K562 (cell line): ENCODE results near the gene SHANK1. TPM values are rescaled to one million over a fixed set of nuclear protein-coding genes. Genes with fewer than 3 reads are reported as not detected.

Experiments used
- CAMTA2 ChIP-seq: fragments of 250-450 bp; sonication (Bioruptor Pico); conservative IDR thresholded peaks from 2 replicates; pipeline ENCODE4 v1.5.1; 2022
- CBX3 ChIP-seq, 2 experiments: IDR thresholded peaks; 1 replicate in 1 of 2; 2 replicates in 1 of 2; pipeline ENCODE4 v1.6.1; 2012; ENCODE audit warnings: inconsistent platforms in 2 of 2, low read length in 2 of 2, borderline replicate concordance in 1 of 2, control low read depth in 1 of 2
- CHD1 ChIP-seq: fragments of 200-600 bp; sonication (generic); IDR thresholded peaks from one replicate; pipeline ENCODE4 v1.6.1; 2012; ENCODE audit warnings: mild to moderate bottlenecking, moderate library complexity, low read length, inconsistent platforms
- E2F3 ChIP-seq: fragments of 250-450 bp; sonication (Bioruptor Pico); IDR thresholded peaks from 2 replicates; pipeline ENCODE4 v1.4.0; 2020; ENCODE audit warnings: mild to moderate bottlenecking
- EP300 ChIP-seq: IDR thresholded peaks from 2 replicates; pipeline ENCODE4 v1.6.1; 2012; ENCODE audit warnings: low read length, improper control_type of control experiment
- ETV5 ChIP-seq: sonication (generic); formaldehyde crosslinking; IDR thresholded peaks from 2 replicates; pipeline ENCODE4 v1.4.0; 2020; ENCODE audit warnings: low read depth, mild to moderate bottlenecking, missing genetic modification reagents
- FOXP1 ChIP-seq: sonication (generic); formaldehyde crosslinking; IDR thresholded peaks from 2 replicates; pipeline ENCODE4 v1.8.0; 2022; ENCODE audit warnings: mild to moderate bottlenecking, missing genetic modification reagents
- GATAD2B ChIP-seq: fragments of 450-650 bp; IDR thresholded peaks from 2 replicates; pipeline ENCODE4 v1.6.1; 2017; ENCODE audit warnings: mild to moderate bottlenecking, borderline replicate concordance
- GTF2B ChIP-seq: IDR thresholded peaks from 2 replicates; pipeline ENCODE4 v1.6.1; 2011; ENCODE audit not compliant: insufficient read length; ENCODE audit errors: extremely low read depth
- HDAC3 ChIP-seq: fragments of 450-650 bp; IDR thresholded peaks from 2 replicates; pipeline ENCODE4 v1.6.1; 2018; ENCODE audit warnings: borderline replicate concordance, mild to moderate bottlenecking, moderate library complexity; ENCODE audit not compliant: partially characterized antibody
- HDAC8 ChIP-seq: fragments of 450-650 bp; IDR thresholded peaks from 2 replicates; pipeline ENCODE4 v1.6.1; 2016; ENCODE audit warnings: mild to moderate bottlenecking, missing genetic modification characterization, moderate library complexity, missing compliant biosample characterization
- KAT8 ChIP-seq: fragments of 450-650 bp; IDR thresholded peaks from 2 replicates; pipeline ENCODE4 v1.6.1; 2016; ENCODE audit warnings: low read depth, mild to moderate bottlenecking
- MAZ ChIP-seq, 2 experiments: fragments of 450-650 bp in 1 of 2; sonication (generic) in 1 of 2; formaldehyde crosslinking; IDR thresholded peaks in 1 of 2; conservative IDR thresholded peaks in 1 of 2; 2 replicates each; pipeline versions ENCODE4 v1.4.0 to v1.5.0; 2020; ENCODE audit warnings: mild to moderate bottlenecking in 1 of 2, missing genetic modification reagents in 1 of 2
- POLR2H ChIP-seq: IDR thresholded peaks from 2 replicates; pipeline ENCODE4 v1.6.1; 2016; ENCODE audit warnings: missing genetic modification characterization, low read depth, mild to moderate bottlenecking, control low read depth, missing compliant biosample characterization, moderate library complexity
- PTBP1 ChIP-seq: fragments of 200-400 bp; formaldehyde crosslinking; IDR thresholded peaks from 2 replicates; pipeline ENCODE4 v1.6.1; 2017; ENCODE audit warnings: low read depth, low read length
- RFX7 ChIP-seq: fragments of 250-450 bp; sonication (Bioruptor Pico); IDR thresholded peaks from 2 replicates; pipeline ENCODE4 v1.5.1; 2021; ENCODE audit warnings: mild to moderate bottlenecking
- SMAD1 ChIP-seq: fragments of 150-350 bp; IDR thresholded peaks from 2 replicates; pipeline ENCODE4 v1.6.1; 2014; ENCODE audit warnings: low read length, low read depth; ENCODE audit not compliant: partially characterized antibody
- TAF9B ChIP-seq: fragments of 450-650 bp; IDR thresholded peaks from 2 replicates; pipeline ENCODE4 v1.6.1; 2018; ENCODE audit warnings: mild to moderate bottlenecking; ENCODE audit not compliant: partially characterized antibody
- TRIM24 ChIP-seq, 2 experiments: fragments of 450-650 bp; IDR thresholded peaks; 2 replicates each; pipeline ENCODE4 v1.6.1; 2016
- ZFP1 ChIP-seq: fragments of 450-650 bp; formaldehyde crosslinking; IDR thresholded peaks from 2 replicates; pipeline ENCODE4 v1.4.0; 2020; ENCODE audit warnings: mild to moderate bottlenecking, mixed read lengths
- ZNF134 ChIP-seq: fragments of 250-450 bp; sonication (Bioruptor Pico); conservative IDR thresholded peaks from 2 replicates; pipeline ENCODE4 v1.4.0; 2020
- ZNF75A ChIP-seq: fragments of 450-650 bp; formaldehyde crosslinking; IDR thresholded peaks from 2 replicates; pipeline ENCODE4 v1.4.0; 2020; ENCODE audit warnings: mild to moderate bottlenecking
- ZNF766 ChIP-seq: fragments of 200-800 bp; sonication (Bioruptor generic); conservative IDR thresholded peaks from 2 replicates; pipeline ENCODE4 v1.6.1; 2016; ENCODE audit warnings: missing genetic modification characterization, missing compliant biosample characterization
- ZNF79 ChIP-seq: fragments of 250-450 bp; sonication (Bioruptor Pico); IDR thresholded peaks from 2 replicates; pipeline ENCODE4 v1.4.0; 2020; ENCODE audit warnings: low read depth, mild to moderate bottlenecking, moderate library complexity
- polyA plus RNA-seq, 8 experiments: library from polyadenylated mRNA; depleted of rRNA in 4 of 8; stranded (reverse) in 5 of 8; unstranded in 3 of 8; fragments of >200 nt; fragmentation: Nextera tagmentation in 2 of 8; fragmentation: Illumina TruSeq in 1 of 8; extraction: Ambion mirVana in 2 of 8; extraction: Trizol in 1 of 8; gene quantifications; 2 replicates each; pipeline versions ENCODE4 v1.2.1 to v1.2.3, GENCODE V29; 2011 to 2014; ENCODE audit warnings: inconsistent platforms in 1 of 8, missing spikeins in 1 of 8
- total RNA-seq, 7 experiments: library from RNA; depleted of rRNA in 6 of 7; stranded (reverse); fragments of >200 nt in 6 of 7; fragmentation: Illumina TruSeq in 2 of 7; extraction: Trizol in 2 of 7; gene quantifications; 2 replicates each; pipeline versions ENCODE4 v1.2.1 to v1.2.3, GENCODE V29; 2011 to 2021; ENCODE audit warnings: low replicate concordance in 1 of 7
- TF ChIP-seq, protein P1 (sequence below): fragments of 250-450 bp; sonication (Bioruptor Pico); IDR thresholded peaks from 2 replicates; pipeline ENCODE4 v1.8.0; 2022; ENCODE audit warnings: inconsistent platforms
- TF ChIP-seq, protein P2 (sequence below): fragments of 250-450 bp; sonication (Bioruptor Pico); IDR thresholded peaks from 2 replicates; pipeline ENCODE4 v1.8.0; 2021; ENCODE audit warnings: moderate library complexity, mild to moderate bottlenecking, inconsistent platforms
- TF ChIP-seq, protein P3 (sequence below): fragments of 250-450 bp; sonication (Bioruptor Pico); IDR thresholded peaks from 2 replicates; pipeline ENCODE4 v1.5.0; 2021

Gene SHANK1
- total and polyA plus RNA-seq, 9 of the 15 experiments (the other 6 are each of a cell fraction or from before 2014, with no cell fraction given) = 0.33 to 1.3 (median 0.55) TPM; not detected in 2

DNA sequence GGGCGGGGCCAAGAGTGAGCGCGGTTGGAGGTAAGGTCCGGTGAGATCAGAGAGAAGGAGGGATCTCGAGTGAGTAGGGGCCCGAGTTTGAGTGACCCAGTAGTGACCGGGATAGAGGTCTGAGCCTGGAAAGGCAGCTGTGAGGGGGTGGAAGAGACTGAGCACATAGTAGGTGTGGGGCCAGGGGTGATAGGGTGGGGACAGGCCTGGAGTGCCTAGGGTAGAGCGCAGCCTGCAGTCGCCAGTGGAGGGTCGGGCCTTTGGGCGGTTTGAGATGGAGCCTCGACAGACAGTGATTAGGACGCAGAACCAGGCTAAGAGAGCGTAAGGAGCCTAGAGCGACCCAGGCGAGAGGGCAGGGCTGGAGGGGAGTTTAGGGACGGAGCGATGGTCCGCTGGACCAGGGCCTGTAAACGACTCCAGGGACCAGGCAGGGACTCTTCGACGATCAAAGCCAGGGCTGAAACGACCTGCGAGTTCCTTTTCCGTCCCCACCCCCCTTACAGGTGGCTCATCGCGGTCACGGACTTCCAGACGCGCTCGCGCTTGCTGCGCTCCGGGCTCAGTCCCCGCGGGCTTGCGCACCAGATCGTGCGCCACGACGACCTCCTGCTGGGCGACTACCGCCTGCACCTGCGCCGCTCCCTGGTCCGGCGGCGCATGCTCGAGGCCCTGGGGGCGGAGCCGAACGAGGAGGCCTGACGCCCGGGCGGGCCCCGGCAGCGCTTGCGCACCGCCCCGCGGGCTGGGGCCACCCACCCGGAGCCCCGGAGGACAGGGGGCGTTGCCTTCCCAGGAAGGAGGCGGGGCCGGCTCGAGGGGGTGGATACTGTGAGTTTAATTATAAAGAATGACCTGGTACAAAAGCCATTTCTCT lies 60.9 kb downstream of the SHANK1 start (continued):
- TF ChIP-seq FOXP1 (peak; percentile 93), KAT8 (no peak), ZNF134 (CRISPR knock-in tag) (no peak), HDAC8 (tag) (no peak), ZNF79 (no peak), E2F3 (CRISPR knock-in tag) (no peak), GATAD2B (no peak), CHD1 (peak; percentile 93), EP300 (no peak; the same call in 1 of the 2 replicates), GTF2B (no peak), ZNF766 (CRISPR knock-in tag) (no peak), ETV5 (CRISPR knock-in tag) (no peak; the same call in 1 of the 2 replicates), HDAC3 (no peak), PTBP1 (no peak), SMAD1 (peak; percentile 81), MAZ (CRISPR knock-in tag; conservative IDR thresholded peaks at IDR 0.05 in 1 of 2, IDR thresholded peaks at IDR 0.05 in 1 of 2) (peak; percentile 64; a peak in 3 of 4 replicates), POLR2H (tag) (peak; percentile 79), ZNF75A (CRISPR knock-in tag) (no peak), TAF9B (peak; percentile 77), ZFP1 (CRISPR knock-in tag) (0 out of 2 replicates have a peak, but pooled peaks have one; percentile 26), CBX3 (IDR thresholded peaks at IDR 0.05; ENCODE audit: borderline replicate concordance in 1 of 2, low read length in 2 of 2) (peak in 1 of 2 experiments; percentile 81; a peak in 2 of 3 replicates), RFX7 (CRISPR knock-in tag) (peak; percentile 52; the same call in 1 of the 2 replicates), TRIM24 (IDR thresholded peaks at IDR 0.05) (0 out of 4 replicates have a peak, but pooled peaks of 1 of the 2 experiments have one; percentile 49), CAMTA2 (CRISPR knock-in tag) (no peak)
- TF ChIP-seq, protein P1, sequence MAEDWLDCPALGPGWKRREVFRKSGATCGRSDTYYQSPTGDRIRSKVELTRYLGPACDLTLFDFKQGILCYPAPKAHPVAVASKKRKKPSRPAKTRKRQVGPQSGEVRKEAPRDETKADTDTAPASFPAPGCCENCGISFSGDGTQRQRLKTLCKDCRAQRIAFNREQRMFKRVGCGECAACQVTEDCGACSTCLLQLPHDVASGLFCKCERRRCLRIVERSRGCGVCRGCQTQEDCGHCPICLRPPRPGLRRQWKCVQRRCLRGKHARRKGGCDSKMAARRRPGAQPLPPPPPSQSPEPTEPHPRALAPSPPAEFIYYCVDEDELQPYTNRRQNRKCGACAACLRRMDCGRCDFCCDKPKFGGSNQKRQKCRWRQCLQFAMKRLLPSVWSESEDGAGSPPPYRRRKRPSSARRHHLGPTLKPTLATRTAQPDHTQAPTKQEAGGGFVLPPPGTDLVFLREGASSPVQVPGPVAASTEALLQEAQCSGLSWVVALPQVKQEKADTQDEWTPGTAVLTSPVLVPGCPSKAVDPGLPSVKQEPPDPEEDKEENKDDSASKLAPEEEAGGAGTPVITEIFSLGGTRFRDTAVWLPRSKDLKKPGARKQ (CRISPR knock-in tag) = no peak
- TF ChIP-seq, protein P2, sequence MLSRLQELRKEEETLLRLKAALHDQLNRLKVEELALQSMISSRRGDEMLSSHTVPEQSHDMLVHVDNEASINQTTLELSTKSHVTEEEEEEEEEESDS (CRISPR knock-in tag) = no peak
- TF ChIP-seq, protein P3, sequence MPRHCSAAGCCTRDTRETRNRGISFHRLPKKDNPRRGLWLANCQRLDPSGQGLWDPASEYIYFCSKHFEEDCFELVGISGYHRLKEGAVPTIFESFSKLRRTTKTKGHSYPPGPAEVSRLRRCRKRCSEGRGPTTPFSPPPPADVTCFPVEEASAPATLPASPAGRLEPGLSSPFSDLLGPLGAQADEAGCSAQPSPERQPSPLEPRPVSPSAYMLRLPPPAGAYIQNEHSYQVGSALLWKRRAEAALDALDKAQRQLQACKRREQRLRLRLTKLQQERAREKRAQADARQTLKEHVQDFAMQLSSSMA (CRISPR knock-in tag) = 0 out of 2 replicates have a peak, but pooled peaks have one; percentile 64
